Mesenchymal stem cell (in vitro differentiated cells and primary cell): ENCODE measurements around the gene PMEPA1.

Source experiments
- DNase-seq: peaks from one replicate; pipeline ENCODE4 v3.0.0-alpha.2; 2013
- H2AFZ ChIP-seq: one replicate; pipeline ENCODE4 v1.6.1; 2013; ENCODE audit warnings: low read depth, mild to moderate bottlenecking, control low read depth, inconsistent platforms, low read length, moderate library complexity
- H2AK5ac ChIP-seq: 2 replicates; pipeline ENCODE4 v1.6.1; 2013; ENCODE audit warnings: low read length, moderate library complexity, mild to moderate bottlenecking, inconsistent platforms; ENCODE audit not compliant: severe bottlenecking
- H2BK120ac ChIP-seq: one replicate; pipeline ENCODE4 v1.6.1; 2013; ENCODE audit warnings: low read depth, mild to moderate bottlenecking, inconsistent platforms, low read length, moderate library complexity
- H2BK12ac ChIP-seq, 2 experiments: one replicate each; pipeline ENCODE4 v1.6.1; 2013; ENCODE audit warnings: inconsistent platforms in 2 of 2, low read length in 2 of 2, mild to moderate bottlenecking in 2 of 2, moderate library complexity in 2 of 2, control low read depth in 1 of 2
- H2BK15ac ChIP-seq: one replicate; pipeline ENCODE4 v1.6.1; 2013; ENCODE audit warnings: mild to moderate bottlenecking, low read depth, inconsistent platforms; ENCODE audit not compliant: poor library complexity, severe bottlenecking
- H2BK5ac ChIP-seq: 2 replicates; pipeline ENCODE4 v1.6.1; 2013; ENCODE audit warnings: low read depth, mild to moderate bottlenecking, low read length, control low read depth, inconsistent platforms; ENCODE audit not compliant: poor library complexity, severe bottlenecking
- H3K14ac ChIP-seq, 2 experiments: one replicate each; pipeline ENCODE4 v1.6.1; 2013; ENCODE audit warnings: inconsistent platforms in 2 of 2, low read length in 2 of 2, control low read depth in 1 of 2, mild to moderate bottlenecking in 1 of 2, moderate library complexity in 1 of 2
- H3K18ac ChIP-seq, 2 experiments: one replicate each; pipeline ENCODE4 v1.6.1; 2013; ENCODE audit warnings: inconsistent platforms in 2 of 2, low read length in 2 of 2, control low read depth in 1 of 2, low read depth in 1 of 2, mild to moderate bottlenecking in 1 of 2
- H3K23ac ChIP-seq, 2 experiments: one replicate each; pipeline ENCODE4 v1.6.1; 2013; ENCODE audit warnings: inconsistent platforms in 2 of 2, low read length in 2 of 2, mild to moderate bottlenecking in 2 of 2, moderate library complexity in 2 of 2, control low read depth in 1 of 2
- H3K27ac ChIP-seq: 2 replicates; pipeline ENCODE4 v1.5.1; 2013; ENCODE audit warnings: mild to moderate bottlenecking, moderate library complexity, low read length, control low read depth, inconsistent platforms; ENCODE audit not compliant: poor library complexity, severe bottlenecking
- H3K27me3 ChIP-seq, 2 experiments: 2 replicates each; pipeline versions ENCODE4 v1.6.1 to v1.7.0; 2013; ENCODE audit warnings: low read length in 2 of 2, mild to moderate bottlenecking in 2 of 2, moderate library complexity in 2 of 2, control low read depth in 1 of 2, inconsistent platforms in 1 of 2; ENCODE audit not compliant: control insufficient read depth in 1 of 2, insufficient read depth in 1 of 2
- H3K36me3 ChIP-seq, 2 experiments: 2 replicates each; pipeline versions ENCODE4 v1.6.1 to v1.7.0; 2013; ENCODE audit warnings: low read length in 2 of 2, control low read depth in 1 of 2, inconsistent platforms in 1 of 2, low read depth in 1 of 2, mild to moderate bottlenecking in 1 of 2; ENCODE audit not compliant: insufficient read depth in 2 of 2, control insufficient read depth in 1 of 2
- H3K4ac ChIP-seq, 2 experiments: one replicate each; pipeline ENCODE4 v1.6.1; 2013; ENCODE audit warnings: inconsistent platforms in 2 of 2, low read length in 2 of 2, mild to moderate bottlenecking in 2 of 2, moderate library complexity in 2 of 2, control low read depth in 1 of 2, low read depth in 1 of 2
- H3K4me1 ChIP-seq: 2 replicates; pipeline ENCODE4 v1.6.1; 2013; ENCODE audit warnings: low read depth, low read length, control low read depth; ENCODE audit not compliant: control insufficient read depth, insufficient read depth
- H3K4me2 ChIP-seq: 2 replicates; pipeline ENCODE4 v1.6.1; 2013; ENCODE audit warnings: low read length, mild to moderate bottlenecking, inconsistent platforms; ENCODE audit not compliant: poor library complexity, severe bottlenecking
- H3K4me3 ChIP-seq, 2 experiments: 2 replicates each; pipeline versions ENCODE4 v1.5.1 to v1.7.0; 2013; ENCODE audit warnings: low read length in 2 of 2, mild to moderate bottlenecking in 2 of 2, control low read depth in 1 of 2, low read depth in 1 of 2; ENCODE audit not compliant: insufficient read depth in 1 of 2
- H3K79me1 ChIP-seq: replicated peaks from 2 replicates; pipeline ENCODE4 v1.6.1; 2013; ENCODE audit warnings: mild to moderate bottlenecking, control low read depth, low read length, inconsistent platforms; ENCODE audit not compliant: poor library complexity, severe bottlenecking
- H3K9ac ChIP-seq: 2 replicates; pipeline ENCODE4 v1.7.0; 2013; ENCODE audit warnings: mild to moderate bottlenecking, low read length, moderate library complexity
- H3K9me3 ChIP-seq: 2 replicates; pipeline ENCODE4 v1.7.0; 2013; ENCODE audit warnings: mild to moderate bottlenecking, low read length; ENCODE audit not compliant: control insufficient read depth
- H4K8ac ChIP-seq: one replicate; pipeline ENCODE4 v1.6.1; 2013; ENCODE audit warnings: inconsistent platforms, mild to moderate bottlenecking, low read length, moderate library complexity
- H4K91ac ChIP-seq: one replicate; pipeline ENCODE4 v1.6.1; 2013; ENCODE audit warnings: mild to moderate bottlenecking, low read length, inconsistent platforms
- WGBS: methylation state at CpG from one replicate; pipeline ENCODE4 v1.1.7; 2013; ENCODE audit warnings: mixed read lengths; 5-methylcytosine and 5-hydroxymethylcytosine counted together

The PMEPA1 gene

GRCh38 chr20:57619051-57619831, 90.6 kb downstream of the PMEPA1 start:
- Histone ChIP-seq H3K18ac (no peak overlapping the region), H2AK5ac (no peak overlapping the region), H2BK5ac (no peak overlapping the region), H3K14ac (no peak overlapping the region), H2BK15ac (no peak overlapping the region), H3K23ac (no peak overlapping the region), H3K4me2 (no peak overlapping the region), H3K79me1 (no peaks in the 10 kb centered on the region), H3K9me3 (no peaks in the 10 kb centered on the region), H3K9ac (no peak overlapping the region), H4K91ac (no peak overlapping the region), H3K4me3 (no peak overlapping the region), H2AFZ (no peak overlapping the region), H3K36me3 (no peaks in the 10 kb centered on the region), H4K8ac (no peak overlapping the region), H3K4me1 (peaks cover 2% of the 10 kb centered on the region), H3K4ac (no peak overlapping the region), H3K27ac (no peak overlapping the region), H3K27me3 (peaks cover 15 to 80% of the 10 kb centered on the region in 2 experiments), H2BK120ac (no peak overlapping the region), H2BK12ac (no peak overlapping the region)
- 87% methylated on average over 16 of the region's 19 CpGs for WGBS
- DNase-seq, result no peak

- no peaks in the 10 kb centered on the region for H3K36me3 ChIP-seq
- H3K79me1 ChIP-seq, result no peaks in the 10 kb centered on the region
- no peak overlapping the region for H3K4me3 ChIP-seq
- H3K9me3 ChIP-seq, result no peaks in the 10 kb centered on the region
- peaks cover 15 to 75% of the 10 kb centered on the region in 2 experiments for H3K27me3 ChIP-seq
- no peak overlapping the region for H2AFZ ChIP-seq
- no peak overlapping the region for H2AK5ac ChIP-seq
- H3K9ac ChIP-seq, result no peak overlapping the region
- H3K4ac ChIP-seq, result no peak overlapping the region
- no peak overlapping the region for H2BK5ac ChIP-seq
- H3K4me2 ChIP-seq, result no peak overlapping the region
- H2BK120ac ChIP-seq, result no peak overlapping the region
- H3K23ac ChIP-seq, result no peak overlapping the region
- H4K8ac ChIP-seq, result no peak overlapping the region
- 69% methylated on average over 6 of the region's 6 CpGs for WGBS
- no peak overlapping the region for H4K91ac ChIP-seq
- no peak overlapping the region for H2BK12ac ChIP-seq
- peaks cover 2% of the 10 kb centered on the region for H3K4me1 ChIP-seq
- H3K14ac ChIP-seq, result no peak overlapping the region
- H3K18ac ChIP-seq, result no peak overlapping the region
- no peak overlapping the region for H3K27ac ChIP-seq
- H2BK15ac ChIP-seq, result no peak overlapping the region
- no peak for DNase-seq
These were observed 91.1 kb downstream of the PMEPA1 start for GRCh38 chr20:57618764-57619050.

GRCh38 chr20:57618091-57618763, 91.6 kb downstream of the PMEPA1 start:
- no peak overlapping the region for H3K4me2 ChIP-seq
- H3K27ac ChIP-seq, result no peak overlapping the region
- no peaks in the 10 kb centered on the region for H3K36me3 ChIP-seq
- peaks cover 15 to 73% of the 10 kb centered on the region in 2 experiments for H3K27me3 ChIP-seq
- H4K8ac ChIP-seq, result no peak overlapping the region
- no peaks in the 10 kb centered on the region for H3K9me3 ChIP-seq
- DNase-seq, result no peak
- H2AK5ac ChIP-seq, result no peak overlapping the region
- H2BK5ac ChIP-seq, result no peak overlapping the region
- no peak overlapping the region for H3K14ac ChIP-seq
- H2BK15ac ChIP-seq, result no peak overlapping the region
- H3K4me3 ChIP-seq, result no peak overlapping the region
- no peak overlapping the region for H3K9ac ChIP-seq
- no peak overlapping the region for H2BK120ac ChIP-seq
- H3K4ac ChIP-seq, result no peak overlapping the region
- no peak overlapping the region for H4K91ac ChIP-seq
- no peak overlapping the region for H3K18ac ChIP-seq
- 78% methylated on average over 11 of the region's 14 CpGs for WGBS
- H3K23ac ChIP-seq, result no peak overlapping the region
- H2BK12ac ChIP-seq, result no peak overlapping the region
- H3K4me1 ChIP-seq, result peaks cover 2% of the 10 kb centered on the region
- no peaks in the 10 kb centered on the region for H3K79me1 ChIP-seq
- no peak overlapping the region for H2AFZ ChIP-seq

GRCh38 chr20:57617079-57617795, 92.6 kb downstream of the PMEPA1 start:
- H2BK15ac ChIP-seq, result no peak overlapping the region
- H4K91ac ChIP-seq, result no peak overlapping the region
- H3K18ac ChIP-seq, result no peak overlapping the region
- H3K4me1 ChIP-seq, result no peaks in the 10 kb centered on the region
- H3K27ac ChIP-seq, result no peak overlapping the region
- peaks cover 9 to 71% of the 10 kb centered on the region in 2 experiments for H3K27me3 ChIP-seq
- H2AFZ ChIP-seq, result no peak overlapping the region
- no peak overlapping the region for H2AK5ac ChIP-seq
- H2BK5ac ChIP-seq, result no peak overlapping the region
- no peak overlapping the region for H4K8ac ChIP-seq
- H2BK120ac ChIP-seq, result no peak overlapping the region
- H3K23ac ChIP-seq, result no peak overlapping the region
- DNase-seq, result no peak
- no peak overlapping the region for H3K4ac ChIP-seq
- no peak overlapping the region for H3K14ac ChIP-seq
- H3K9ac ChIP-seq, result no peak overlapping the region
- no peaks in the 10 kb centered on the region for H3K36me3 ChIP-seq
- H3K9me3 ChIP-seq, result no peaks in the 10 kb centered on the region
- H3K4me2 ChIP-seq, result no peak overlapping the region
- no peak overlapping the region for H3K4me3 ChIP-seq
- WGBS, result 87% methylated on average over 6 of the region's 6 CpGs
- H3K79me1 ChIP-seq, result no peaks in the 10 kb centered on the region
- H2BK12ac ChIP-seq, result no peak overlapping the region
